Amygdala (tissue), 56 donors: ENCODE results near the gene PSKH1.

Experiments used
- DNase-seq, 56 donors: peaks; one replicate each; lab custom pipeline; 2025; lab: John Stamatoyannopoulos, UW

Gene PSKH1

DNA sequence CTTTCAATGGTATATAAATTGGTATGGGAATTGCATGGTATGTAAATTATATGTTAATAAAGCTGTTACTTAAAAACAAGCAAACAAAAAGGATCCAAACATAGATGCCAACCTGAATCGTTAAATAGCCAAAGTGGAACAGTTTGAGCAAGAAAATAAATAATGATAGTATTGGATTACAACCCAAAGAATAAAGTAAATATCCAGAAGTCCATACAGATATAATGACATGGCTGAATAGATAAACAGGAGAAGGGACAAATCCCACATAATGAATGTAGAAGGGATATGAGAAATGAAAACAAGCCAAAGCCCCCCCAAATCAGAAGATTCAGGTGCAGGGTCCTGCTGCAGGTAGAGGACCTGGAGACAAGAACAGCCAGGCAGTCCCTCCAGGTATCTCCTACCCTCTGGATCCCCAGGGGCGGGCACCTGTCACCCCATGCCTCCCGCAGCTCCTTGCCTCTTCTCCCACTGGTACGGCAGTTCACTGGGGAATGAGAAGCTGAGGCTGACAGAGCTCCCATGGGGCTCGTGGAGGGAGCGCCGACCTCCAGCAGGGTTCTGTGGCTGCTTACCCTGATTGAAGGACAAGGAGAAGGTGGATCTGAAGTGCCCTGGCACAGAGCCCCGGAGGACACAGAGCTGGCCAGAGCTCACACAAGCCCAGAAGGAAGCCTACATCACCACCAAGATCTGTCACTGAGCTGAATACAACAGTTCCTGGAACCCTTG, 60.8 kb downstream of the PSKH1 start:
- DNase-seq, result no peak

- DNase-seq, result no peak
Observed at GRCh38 chr16:67954421-67955196, 61.6 kb downstream of the PSKH1 start.

DNA sequence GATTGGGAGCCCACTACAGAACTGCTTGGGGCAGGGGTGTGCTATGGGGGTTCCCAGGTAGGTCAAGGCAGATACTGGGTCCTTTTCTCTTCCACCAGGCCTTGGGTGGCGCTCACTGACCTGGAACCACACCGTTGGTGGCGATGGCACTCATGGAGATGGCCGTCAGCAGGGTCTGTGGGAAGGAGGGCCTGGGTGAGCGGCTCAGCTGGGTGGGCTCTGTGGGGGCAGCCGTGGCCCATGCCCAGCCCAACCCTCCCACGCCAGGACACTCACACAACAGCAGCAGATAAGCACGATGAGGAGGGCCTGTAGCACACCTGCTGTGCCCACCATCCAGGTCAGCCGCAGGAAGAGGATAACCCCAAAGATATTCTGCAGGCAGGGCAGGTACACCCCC, 64.6 kb downstream of the PSKH1 start:
- DNase-seq, result no peak

DNA sequence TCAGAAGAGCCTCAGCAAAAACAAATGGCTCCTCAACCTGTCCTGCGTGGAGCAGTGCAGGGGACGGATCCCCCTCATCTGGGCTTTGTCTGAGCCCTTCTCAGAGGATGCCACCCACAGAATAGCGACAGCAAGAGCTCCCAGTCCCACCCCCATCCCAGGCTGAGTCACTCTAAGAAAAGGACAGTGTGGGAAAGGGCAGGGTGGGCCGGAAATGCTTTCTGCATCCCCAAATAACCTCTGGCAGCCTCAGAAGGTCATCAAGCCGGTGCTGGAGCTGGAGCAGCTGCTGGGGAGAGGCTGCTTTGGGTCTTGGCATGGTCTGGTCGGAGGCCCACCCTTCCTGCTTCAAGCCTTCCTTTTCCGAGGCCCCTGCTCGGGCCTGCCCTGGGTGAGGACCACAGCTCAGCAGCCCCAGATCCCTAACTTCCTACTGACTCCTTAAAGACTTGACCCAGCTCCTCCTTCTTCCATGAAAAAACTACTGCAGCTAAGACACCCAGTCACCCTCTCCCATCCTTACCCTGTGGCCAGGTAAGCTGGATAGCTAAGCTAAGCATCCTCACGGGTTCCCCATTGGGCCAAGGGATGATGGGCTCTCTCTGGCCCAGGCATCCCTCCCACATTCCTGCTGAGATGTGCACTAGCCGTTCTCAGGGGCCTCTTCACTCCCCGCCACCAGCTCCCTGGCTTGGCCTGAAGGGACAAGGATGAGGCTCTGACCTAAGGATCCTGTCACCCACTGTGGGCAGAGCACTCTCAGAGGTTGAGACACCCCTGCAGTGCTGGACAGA, 66.7 kb downstream of the PSKH1 start:
- no peak for DNase-seq

- peak in 1 of 56 donors; percentile 44 for DNase-seq
Observed at GRCh38 chr16:67961551-67961957, 68.5 kb downstream of the PSKH1 start.

- no peak for DNase-seq
Observed at GRCh38 chr16:67962135-67962534, 69.1 kb downstream of the PSKH1 start.

- DNase-seq, result peak in 9 of 56 donors; percentile 10 to 57 (median 42)
Observed at GRCh38 chr16:67963292-67963661, 70.2 kb downstream of the PSKH1 start.

GRCh38 chr16:67963662-67964321, 70.7 kb downstream of the PSKH1 start:
- peak in 2 of 56 donors; percentile 11 to 16 for DNase-seq

GRCh38 chr16:67964477-67965131, 71.5 kb downstream of the PSKH1 start:
- DNase-seq, result no peak

DNA sequence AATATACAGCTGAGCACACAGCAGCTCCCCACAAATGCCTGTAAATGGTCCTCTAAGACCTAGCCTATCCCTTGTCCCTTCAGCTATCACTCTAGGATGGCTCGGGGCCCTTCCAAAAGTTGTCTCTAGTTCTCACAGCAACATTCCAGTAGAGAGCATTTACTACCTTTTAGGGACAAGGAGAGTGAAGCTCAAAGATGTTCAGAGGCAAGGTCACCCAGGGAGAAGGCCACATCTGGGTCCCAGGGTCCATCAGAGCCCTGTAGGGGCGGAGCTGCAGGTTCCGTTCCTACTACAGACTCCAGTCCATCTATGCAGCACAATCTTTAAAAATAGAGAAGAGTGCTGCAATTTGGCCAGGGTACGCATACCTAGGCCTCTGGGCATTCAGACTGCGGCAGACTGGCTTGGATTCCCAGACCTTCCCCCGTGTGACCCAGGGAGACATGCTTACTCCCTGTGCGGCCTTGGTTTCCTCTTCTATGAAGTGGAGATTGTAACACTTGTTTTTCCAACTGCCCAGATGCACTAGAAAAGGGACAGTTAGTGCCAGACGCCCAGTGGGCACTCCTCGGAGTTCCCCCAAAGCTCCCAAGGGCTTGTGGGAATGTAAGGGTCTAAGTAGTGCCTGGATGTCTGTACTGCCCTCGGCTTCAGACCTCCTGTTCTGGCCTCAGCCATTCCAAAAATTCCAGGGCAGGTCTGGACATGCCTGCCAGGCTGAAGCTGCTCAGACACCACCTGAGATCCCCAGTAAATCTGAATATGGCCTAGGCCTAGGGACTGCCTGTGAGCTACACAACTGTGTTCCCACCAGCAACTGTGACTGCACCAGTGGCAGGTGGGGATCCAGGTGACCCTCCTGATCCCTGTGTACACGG, 72.9 kb downstream of the PSKH1 start:
- no peak for DNase-seq

DNA sequence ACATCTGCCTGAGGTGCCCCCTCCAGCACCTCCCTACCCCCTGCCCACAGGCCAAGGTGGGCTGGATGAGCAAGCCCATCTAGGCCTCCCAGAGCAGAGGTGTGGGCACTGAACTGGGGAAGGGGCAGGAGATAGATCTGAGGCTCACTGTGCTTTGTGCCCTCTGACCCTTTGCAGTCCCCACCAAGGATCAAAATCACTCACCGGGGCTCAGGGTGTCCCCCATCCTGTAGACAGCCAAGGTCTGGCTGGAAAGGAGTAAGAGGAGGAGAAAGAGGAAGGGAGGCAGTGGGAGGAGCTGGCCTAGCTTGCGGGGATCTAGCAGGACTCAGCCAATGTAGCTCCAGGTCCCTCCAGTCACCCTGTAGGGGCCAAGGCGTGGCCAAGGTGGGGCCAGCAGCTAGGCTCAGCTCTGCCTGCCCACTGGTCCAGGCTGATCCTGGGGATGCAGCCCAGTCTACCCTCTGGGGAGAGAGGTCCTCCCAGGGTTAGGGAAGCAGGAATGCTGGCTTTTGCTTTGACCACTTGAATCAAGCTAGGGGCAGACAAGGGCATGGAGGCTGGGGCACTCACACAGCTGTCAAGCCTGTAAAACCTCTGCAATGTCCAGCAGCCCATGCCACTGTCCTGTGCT, 73.6 kb downstream of the PSKH1 start:
- no peak for DNase-seq

DNA sequence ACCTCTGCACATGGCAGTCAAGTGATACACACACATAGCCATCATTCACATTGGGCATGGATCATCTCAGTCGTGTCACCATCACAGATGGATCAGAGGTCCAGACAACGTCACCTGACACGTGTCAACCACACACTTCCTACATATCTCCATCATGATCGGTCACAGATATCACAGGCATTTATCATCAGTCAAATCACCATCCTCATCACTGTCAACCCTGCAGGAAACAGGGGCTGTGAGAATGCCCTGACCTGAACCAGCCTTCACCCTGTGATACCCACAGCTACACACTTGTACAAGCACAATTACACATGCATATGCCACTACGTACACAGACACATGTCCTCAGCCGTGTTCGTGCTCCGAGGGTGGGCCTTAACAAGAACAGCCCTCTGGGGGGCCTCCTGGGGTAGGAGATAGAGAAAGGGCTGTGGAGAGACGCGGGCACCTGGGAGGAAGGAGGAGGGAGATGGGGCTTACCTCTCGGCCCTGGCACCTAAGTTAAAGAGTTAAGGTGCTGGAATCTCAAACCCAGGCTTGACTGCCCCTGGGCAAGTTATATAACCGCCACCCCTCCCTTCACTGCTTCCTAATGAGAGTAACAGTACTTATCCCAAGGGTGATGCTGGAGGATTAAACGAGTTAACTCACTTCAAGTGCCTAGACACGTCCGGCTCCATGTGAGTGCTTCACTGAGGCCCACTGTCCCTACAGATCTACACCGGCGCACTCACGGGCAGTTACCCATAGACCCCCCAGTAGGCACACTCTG, 74.3 kb downstream of the PSKH1 start:
- no peak for DNase-seq

GRCh38 chr16:67967958-67968399, 74.9 kb downstream of the PSKH1 start:
- DNase-seq, result peak in 2 of 56 donors; percentile 19 to 22

GRCh38 chr16:67968400-67969253, 75.6 kb downstream of the PSKH1 start, which contains the start of gene SLC12A4:
SLC12A4 (minus strand) TSS chr16:67968637; CDS start chr16:67968553, 84 bp downstream.
- peak in 45 of 56 donors; percentile 15 to 75 (median 47) for DNase-seq

DNA sequence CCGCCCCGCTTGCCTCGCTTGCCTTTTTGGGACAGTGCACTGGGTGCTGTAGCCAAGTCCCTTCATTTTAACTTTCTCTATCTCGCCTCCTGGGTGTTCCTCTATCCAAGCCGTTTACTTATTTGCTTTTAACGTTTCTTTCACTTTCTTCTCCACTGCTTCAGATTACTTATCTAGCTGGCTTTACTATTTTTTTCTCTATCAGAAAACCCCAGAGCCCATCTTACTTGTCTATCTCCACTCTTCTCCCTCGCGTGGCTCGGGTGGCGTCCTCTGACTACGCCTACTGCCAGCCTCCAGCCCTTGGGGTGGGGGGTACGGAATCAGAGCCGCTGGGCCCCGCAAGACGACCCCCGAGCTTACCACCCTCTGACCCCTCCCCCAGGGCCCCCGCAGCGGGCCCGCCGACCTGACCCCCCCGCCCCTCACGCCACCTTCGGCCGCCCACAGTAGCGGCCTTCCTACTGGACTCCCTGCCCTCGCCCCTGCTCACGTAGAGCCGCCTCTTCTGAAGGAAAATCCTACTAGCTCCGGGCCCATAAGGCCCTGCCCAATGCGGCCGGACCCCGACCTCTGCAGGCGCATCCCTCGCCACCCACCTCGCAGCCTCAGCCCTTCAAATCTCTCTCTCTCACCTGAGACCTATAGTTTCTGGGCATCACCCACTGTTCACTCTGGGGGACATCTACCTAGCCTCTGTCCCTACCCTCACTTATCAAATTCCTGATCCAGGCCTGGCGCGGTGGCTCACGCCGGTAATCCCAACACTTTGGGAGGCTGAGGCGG, 76.4 kb downstream of the PSKH1 start:
- no peak for DNase-seq

GRCh38 chr16:67971111-67971510, 78.1 kb downstream of the PSKH1 start:
- no peak for DNase-seq
